ENCODE data around the gene CPED1.
"Not testable (repeated sequence)": the region's sequence is repeated elsewhere in the genome, so short reads cannot be mapped to it uniquely, and the experiment has no call there.

The CPED1 gene

GRCh38 chr7:121286742-121287734 lies 298.5 kb downstream of the CPED1 start:
- DNase-seq (ENCODE audit: low spot score), result no peak

DNA sequence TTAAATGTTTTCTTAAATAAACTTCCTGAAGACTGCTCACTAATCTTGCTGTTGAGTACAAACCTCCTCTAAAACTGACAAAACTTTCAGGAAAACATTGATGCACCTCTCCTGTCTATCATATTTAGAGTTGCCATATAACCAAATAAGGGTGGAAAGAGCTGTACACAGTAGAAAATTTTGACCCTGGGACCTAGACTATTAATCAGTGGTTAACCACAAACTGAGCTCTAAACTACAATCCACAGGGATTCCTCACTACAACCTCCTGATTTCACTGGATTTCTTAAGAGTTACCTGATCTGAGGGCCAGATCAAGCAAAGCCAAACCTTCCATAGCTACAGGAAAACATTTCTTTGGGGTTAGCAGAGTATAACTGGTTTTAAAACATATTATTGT lies 300.4 kb downstream of the CPED1 start:
- DNase-seq (ENCODE audit: low spot score), result no peak

GRCh38 chr7:121289930-121290329 lies 301.4 kb downstream of the CPED1 start:
- not testable (repeated sequence) for DNase-seq (ENCODE audit: low spot score)

DNA sequence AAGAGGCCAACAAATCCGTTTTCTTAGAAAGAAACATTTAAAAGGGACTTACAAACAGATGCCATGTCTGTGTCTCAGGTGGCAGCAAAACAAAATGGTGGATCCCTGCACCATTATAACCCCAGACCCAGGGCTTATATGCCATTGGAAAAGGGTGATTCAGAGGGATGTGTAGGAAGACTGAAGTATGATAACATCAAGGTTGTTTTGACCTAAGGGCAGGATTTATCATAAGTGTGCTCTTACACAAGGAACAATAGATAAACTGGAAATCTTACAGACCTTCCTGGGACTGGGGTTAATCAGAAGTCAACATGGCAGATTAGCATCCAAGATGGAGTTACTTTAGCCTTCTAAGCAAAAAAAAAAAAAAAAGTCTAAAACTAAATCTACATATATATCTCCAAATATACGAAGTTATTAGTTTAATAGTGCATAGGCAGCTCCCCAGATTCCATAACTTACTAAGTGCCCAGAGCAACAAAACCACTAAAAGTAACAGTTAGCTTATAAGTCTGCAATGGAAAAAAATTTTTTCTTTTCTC lies 306.0 kb downstream of the CPED1 start:
- DNase-seq (ENCODE audit: low spot score), result no peak

DNA sequence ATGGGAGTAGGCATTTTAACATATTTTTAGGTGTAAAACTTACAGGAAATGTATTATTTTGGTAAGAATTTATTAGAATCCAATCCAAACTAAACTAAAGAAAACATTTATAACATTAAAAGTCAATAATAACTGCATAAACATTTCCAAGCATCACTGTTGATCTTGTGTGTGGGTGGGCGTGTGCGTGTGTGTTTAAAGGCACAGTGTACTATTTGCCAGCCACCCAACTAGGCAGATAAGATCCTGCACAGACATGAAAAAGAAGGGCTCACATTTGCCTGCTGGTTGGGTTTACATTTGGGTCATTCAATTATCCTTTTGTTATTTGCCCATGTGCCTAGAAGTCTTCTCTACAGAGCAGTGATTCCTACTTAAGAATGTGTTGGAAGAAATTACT lies 309.3 kb downstream of the CPED1 start:
- DNase-seq (ENCODE audit: low spot score), result no peak

GRCh38 chr7:121298831-121299239 lies 310.3 kb downstream of the CPED1 start:
- DNase-seq (ENCODE audit: low spot score), result no peak

- DNase-seq (ENCODE audit: low spot score), result no peak
Measured at GRCh38 chr7:121300685-121301420, 312.3 kb downstream of the CPED1 start.

DNA sequence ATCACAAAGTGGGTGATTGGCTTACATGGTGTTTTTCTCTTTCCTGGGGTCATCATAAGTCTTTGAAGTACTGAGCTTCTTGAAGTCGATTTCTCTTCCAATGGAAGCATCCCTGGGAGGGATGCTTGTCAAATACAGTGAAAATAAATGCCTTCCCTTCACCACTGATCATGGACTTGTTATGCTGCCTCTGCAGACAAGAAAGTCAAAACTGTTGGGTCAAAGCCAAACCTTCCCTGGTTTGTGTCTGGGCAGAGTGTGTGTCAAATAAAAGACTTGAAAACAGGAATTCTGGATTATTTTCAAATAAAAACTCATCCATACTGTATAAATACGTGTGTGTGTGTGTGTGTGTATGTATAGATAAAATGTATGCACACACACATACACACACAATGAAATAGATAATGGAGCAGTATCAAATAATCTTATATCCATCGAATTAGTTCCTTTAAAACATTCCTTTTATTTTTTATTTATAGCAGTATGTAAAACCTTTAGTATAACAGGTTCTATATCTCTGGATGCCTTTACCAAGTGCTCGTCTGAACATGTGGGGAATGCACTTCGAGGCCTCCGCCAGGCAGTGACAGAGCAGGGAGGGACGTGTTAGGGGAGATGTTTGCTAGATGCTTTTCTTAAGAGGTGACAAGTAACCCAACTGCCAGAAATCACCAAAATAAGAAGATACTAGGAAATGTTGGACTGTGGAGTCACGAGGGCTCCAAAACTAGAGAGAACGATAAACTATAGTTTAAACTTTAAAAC lies 313.1 kb downstream of the CPED1 start:
- DNase-seq (ENCODE audit: low spot score), result no peak

GRCh38 chr7:121302214-121302745 lies 313.8 kb downstream of the CPED1 start:
- DNase-seq (ENCODE audit: low spot score), result no peak

DNA sequence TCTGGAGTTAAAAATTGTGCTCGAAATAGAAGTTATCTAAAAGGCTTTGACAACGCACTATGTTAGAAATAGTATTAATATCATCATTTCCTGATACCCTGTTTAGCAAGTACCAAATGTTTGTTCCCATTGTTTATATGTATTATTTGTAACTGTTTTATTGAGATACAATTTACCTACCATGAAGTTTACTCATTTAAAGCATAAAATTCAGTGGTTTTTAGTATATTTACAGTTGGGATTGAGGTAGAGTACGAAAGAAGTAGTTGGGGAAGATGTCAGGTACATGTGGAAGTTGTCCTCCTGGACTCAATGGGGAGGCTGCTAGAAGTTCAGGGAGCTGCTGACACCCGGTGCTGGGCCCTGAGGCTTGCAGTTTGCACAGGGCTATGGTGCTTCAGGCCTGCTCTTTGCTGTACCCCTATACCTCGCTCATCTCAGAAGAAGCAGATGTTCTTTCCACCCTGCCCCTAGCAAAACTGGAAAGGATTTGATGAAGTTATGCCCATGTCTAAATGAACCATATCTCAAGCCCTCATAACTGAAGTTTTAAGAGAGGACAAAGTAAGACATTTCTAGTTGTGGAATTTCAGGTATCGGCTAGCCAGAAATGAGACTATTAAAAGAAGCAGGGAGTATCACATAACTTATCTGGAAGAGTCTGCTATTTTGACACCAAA lies 315.1 kb downstream of the CPED1 start:
- DNase-seq (ENCODE audit: low spot score), result no peak

- DNase-seq (ENCODE audit: low spot score), result no peak
Measured at GRCh38 chr7:121304102-121304658, 315.7 kb downstream of the CPED1 start.

- DNase-seq (ENCODE audit: low spot score), result no peak
Measured at GRCh38 chr7:121305109-121305508, 316.6 kb downstream of the CPED1 start.

- DNase-seq (ENCODE audit: low spot score), result no peak
Measured at GRCh38 chr7:121306565-121306964, 318.1 kb downstream of the CPED1 start.

GRCh38 chr7:121307021-121307574 lies 318.6 kb downstream of the CPED1 start:
- no peak for DNase-seq (ENCODE audit: low spot score)

DNA sequence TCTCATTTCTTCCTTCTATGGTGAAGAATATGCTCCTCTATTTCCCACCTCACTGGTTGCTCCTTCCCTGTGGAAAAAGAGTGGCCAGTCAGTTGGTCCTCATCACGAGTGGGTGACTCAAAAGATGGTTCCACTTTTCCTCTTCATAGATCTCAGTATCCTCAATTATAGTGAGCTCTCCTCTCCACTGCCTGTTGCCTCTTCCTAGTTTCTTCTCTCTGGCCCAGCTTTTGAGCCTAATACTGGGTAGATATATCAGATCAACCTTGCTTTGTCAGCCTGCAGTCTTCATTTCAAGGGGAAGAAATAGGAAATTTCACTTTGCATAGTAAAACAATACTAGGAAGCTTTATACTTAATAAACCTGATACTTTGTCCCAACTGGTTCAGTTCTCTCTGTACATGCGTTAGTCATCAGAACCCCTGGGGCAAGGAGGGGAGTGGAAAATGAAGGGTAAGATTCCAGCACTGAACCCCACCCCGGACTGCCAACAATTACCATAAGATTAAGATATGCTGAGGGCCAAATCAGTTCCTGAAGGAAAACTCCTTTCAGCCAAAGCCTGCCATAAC lies 324.8 kb downstream of the CPED1 start:
- no peak for DNase-seq (ENCODE audit: low spot score)

DNA sequence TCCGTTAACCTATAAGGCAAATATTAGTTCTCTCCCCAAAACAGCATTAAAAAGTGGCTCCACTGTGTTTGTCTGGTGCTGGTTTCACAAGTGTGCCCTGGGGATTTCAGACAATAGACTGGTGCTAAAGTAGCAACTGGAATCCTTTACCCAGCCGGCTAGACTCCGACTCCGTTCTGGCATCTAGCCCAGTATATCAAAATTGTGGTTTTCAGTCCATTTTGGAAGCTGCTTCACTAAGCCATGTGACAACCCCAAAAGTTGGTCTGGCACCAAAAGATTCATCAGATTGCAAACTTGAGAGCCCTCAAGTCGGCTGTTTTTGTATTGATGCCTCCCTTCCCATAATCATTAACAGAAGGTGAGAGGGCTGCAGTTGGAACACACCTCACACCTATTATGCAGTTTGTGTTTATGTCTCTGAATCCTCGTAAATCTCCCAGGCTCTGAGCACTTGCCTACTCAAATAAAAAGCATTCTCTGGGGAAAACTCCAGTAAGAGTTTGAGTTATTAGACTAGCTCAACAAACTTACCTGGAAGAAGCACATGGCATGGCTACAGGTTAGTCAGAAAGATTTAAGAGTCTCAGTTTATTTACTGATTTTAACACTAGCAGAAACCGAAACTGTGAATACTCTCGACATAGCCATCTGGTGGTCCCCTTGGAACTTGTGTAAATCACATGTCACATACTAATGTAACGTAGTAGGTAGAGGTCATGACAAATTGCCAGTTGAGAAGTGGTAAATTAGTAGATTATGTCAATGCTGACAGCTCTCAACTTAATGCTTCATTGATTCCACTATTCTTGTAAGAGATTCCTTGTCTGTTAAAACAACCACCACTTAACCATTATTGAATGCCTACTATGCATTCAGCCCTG lies 325.5 kb downstream of the CPED1 start:
- no peak for DNase-seq (ENCODE audit: low spot score)

- not testable (repeated sequence) for DNase-seq (ENCODE audit: low spot score)
Measured at GRCh38 chr7:121315170-121315569, 326.7 kb downstream of the CPED1 start.

DNA sequence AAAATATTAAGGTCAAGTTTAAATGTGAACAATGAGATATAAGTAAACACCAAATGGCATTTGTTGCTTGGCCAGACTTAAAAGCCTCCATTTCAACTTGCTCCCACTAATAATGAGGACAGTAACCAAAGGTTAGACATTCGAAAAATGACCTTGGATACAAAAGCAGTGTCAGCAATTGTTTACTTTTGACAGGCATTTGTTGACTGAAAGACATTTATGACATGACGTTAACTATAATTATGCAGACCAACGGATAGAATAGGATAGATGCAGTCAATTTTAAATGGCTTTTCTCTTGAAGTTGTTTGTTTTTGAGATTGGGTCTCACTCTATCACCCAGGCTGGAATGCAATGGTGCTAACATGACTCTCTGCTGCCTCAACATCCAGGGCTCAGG lies 333.9 kb downstream of the CPED1 start:
- DNase-seq (ENCODE audit: low spot score), result no peak
